GM13976 (cell line): Measurements from ENCODE around the gene OR13C5.

Source experiments
- DNase-seq: peaks from one replicate; pipeline ENCODE4 v3.0.0; 2012; ENCODE audit warnings: low spot score
- CTCF ChIP-seq: IDR thresholded peaks from 2 replicates; pipeline ENCODE4 v1.5.1; 2012; ENCODE audit warnings: borderline replicate concordance, mild to moderate bottlenecking; ENCODE audit not compliant: insufficient read depth; ENCODE audit errors: extremely low read depth, missing control alignments, control extremely low read depth
- in situ Hi-C: fragments of 300-500 bp; cut with MboI; formaldehyde crosslinking; loops from one replicate; pipeline ENCODE4 v1.12.0; 2022; ENCODE audit warnings: low sequenced_read_pairs, mixed read lengths, inconsistent platforms; ENCODE audit not compliant: unreplicated experiment

Gene OR13C5

DNA sequence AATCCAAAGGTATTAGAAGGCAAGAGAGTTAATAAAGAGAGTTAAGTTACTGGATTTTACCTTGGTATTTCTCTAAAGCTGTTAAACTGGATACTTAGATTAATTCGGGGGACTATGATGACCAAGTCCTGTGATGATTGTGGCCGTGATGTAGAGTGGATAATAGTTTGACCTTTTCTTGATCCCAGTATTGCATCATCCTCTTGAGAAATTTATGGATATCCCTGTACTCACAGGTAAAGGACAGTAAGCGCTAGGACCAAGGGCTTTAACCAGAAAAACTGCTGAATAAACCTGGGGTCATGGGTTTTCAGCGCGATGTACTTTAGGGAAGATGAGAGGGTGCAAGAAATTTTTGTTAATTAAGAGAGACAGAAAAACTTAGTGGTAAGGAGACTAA lies 21.9 kb downstream of the OR13C5 start:
- DNase-seq = no peak
- no peak for TF ChIP-seq CTCF
- in situ Hi-C loops = no loop called here

DNA sequence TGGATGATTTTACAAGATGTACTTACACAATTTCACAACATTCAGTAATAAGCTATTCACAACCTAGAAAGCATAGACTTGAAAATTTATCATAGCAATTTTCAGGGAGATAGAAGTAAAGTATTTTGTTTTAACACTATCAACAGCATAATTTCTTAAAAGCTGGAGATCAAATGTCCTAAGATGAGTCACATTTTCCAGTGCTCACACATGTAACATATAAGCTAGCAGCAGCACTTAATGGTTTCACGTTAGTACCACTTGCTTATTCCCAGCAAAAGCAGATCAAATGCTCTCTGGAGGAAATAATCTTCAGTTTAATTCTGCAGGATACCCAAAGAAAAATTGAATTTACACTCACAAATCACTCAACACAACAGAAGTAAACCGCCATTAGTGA lies 23.8 kb downstream of the OR13C5 start:
- no peak for TF ChIP-seq CTCF
- no peak for DNase-seq
- in situ Hi-C loops = no loop called here

DNA sequence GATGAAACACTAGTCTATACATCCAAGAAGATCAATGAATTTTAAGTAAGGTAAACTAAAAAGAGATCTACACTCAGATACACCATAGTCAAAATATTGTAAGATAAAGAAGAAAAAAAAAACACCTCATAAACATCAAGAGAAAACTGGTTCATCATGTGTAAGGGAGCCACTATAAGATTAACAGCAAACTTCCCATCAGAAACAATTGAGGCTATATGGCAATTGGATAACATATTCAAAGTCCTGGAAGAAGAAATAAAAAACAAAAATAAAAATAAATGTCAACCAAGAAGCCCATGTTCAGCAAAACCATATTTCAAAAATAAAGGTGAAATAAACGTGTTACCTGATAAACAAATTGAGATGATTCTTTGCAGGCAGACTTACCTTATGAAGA lies 26.6 kb downstream of the OR13C5 start:
- no peak for TF ChIP-seq CTCF
- in situ Hi-C loops = no loop called here
- no peak for DNase-seq

DNA sequence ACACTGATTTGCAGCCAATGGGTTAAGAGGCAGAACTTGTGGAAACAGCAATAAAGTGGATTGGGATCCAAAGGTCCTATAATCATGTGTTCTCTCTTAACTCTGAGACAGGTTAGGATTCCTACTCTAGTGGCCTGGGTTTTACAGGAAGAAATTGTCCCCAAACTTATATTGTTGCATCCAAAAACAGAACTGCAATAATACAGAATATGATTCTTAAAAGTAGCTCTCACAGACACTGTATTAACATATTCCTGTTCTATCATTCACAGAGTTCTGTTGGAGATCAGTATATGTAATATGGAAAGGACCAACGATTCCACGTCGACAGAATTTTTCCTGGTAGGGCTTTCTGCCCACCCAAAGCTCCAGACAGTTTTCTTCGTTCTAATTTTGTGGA lies 30.3 kb downstream of the OR13C5 start, which contains the start of gene OR13C8:
OR13C8 (plus strand) TSS at position 301 of the 400 bp plus-strand sequence; CDS start at position 301, 0 bp downstream.
- TF ChIP-seq CTCF = no peak
- in situ Hi-C loops = no loop called here
- no peak for DNase-seq

DNA sequence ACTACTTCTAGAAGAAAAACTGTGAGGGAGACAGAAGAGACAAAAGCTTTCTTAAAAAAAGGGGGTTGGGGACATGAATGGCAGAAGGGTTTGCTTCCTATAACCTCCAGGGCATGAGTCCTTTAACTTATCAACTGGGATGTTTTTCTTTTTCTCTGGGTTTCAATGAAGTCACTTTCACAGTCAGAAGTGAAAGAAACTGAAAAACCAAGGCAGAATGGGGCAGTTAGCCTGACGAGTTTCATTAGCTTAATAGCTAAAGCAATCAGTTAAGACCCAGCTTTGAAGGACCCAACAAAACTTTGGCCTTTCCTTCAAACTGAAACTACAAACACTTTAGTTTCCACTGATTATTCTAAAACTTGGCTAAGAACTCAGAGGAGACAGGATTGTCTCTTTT lies 34.9 kb downstream of the OR13C5 start:
- in situ Hi-C loops = no loop called here
- DNase-seq = no peak
- TF ChIP-seq CTCF = no peak

DNA sequence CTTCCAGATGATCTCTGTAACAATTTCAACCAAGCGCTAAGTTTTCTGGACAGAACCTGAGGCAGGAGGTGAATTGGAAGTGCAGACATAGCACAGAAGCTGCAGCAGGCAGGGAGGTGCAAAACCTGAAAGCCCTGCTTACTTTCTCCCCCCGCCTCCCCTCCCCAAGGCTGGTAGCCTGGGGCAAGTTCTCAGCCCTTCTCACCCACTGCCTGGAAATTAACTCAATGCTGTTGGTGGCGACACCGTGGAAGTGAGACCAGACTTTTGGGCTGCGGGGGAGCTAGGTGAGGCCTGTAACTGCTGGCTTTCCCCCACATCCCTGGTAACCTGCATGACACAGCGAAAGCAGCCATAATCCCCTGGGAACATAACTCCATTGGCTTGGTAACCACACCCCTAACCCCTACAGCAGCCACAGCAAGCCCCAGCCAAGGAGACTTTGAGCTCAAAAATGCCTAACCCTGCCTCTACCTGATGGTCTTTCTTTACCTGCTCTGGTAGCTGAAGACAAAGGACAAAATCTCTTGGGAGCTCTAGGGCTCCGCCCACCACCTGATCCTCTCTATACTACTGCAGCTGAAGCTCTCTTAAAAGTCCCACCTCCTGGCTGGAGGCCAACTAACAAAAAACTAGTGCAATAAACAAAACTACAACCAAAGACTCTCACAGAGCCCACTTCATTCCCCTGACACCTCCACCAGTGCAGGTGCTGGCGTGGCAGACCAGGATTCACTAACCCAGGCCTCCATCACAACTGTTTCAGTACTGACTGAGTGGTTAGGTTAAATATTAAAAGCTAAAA lies 42.2 kb downstream of the OR13C5 start:
- no peak for TF ChIP-seq CTCF
- in situ Hi-C loops = no loop called here
- DNase-seq = no peak
